ENCODE results near the gene ULK3. TPM values are rescaled to one million over a fixed set of nuclear protein-coding genes. Genes with fewer than 3 reads are reported as not detected.

Gene ULK3
- polyA plus RNA-seq, 2 of the 4 experiments (the other 2 are of a cell fraction) = 28.1 to 48.9 TPM

DNA sequence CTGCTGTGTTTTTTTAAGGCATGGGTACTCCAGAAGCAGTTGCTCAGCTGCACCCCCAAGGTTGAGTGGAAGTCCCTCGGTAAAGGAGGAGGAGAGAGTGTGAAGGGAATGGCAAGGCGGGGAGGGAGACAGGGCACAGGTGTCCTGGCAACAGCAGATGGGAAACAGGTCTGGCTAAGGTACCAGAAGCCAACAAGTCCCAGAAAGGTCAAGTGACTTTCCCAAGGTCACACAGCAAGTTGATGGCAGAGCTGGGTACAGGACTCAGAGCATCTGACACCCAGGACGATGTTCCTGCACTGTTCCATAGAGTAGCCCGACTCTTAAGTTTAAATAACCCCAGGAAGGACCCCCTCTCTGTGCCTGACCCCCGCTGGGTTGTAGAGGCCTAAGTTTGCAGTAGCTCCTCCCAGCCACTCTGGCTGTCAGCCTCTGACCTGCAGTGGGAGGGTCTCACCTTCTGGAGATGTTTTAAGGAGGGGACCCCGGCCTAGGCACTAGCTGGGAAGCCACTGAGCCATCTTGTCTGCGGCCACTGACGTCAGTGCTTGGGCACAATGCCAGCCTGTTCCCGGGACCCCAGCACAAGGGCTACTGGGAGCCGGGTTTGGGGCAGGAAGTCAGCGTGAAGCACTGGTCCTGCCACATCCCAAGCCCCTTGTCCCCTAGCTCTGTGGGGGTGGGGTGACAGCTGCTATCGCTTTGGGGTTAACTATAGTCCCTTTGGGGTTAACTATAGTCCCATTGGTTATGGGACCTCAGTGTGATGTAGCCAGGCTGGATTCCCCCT, 50.5 kb downstream of the ULK3 start:
- ATAC-seq (no peak), DNase-seq (ENCODE audit: low read depth in 1 of 2, low spot score in 1 of 2) (no peak), FAIRE-seq (no peak)
- Histone ChIP-seq H3K4me1 (peaks cover 17% of the 10 kb centered on the region; the same call in 1 of the 3 replicates), H3K4me3 (no peak overlapping the region), H3K27ac (no peak overlapping the region), H3K9me3 (no peaks in the 10 kb centered on the region), H3K4me2 (no peak overlapping the region)
- WGBS (ENCODE audit: missing lambda C conversion rate) = 91% methylated on average over 10 of the region's 12 CpGs
- no peak for TF ChIP-seq ZFP36 (IDR thresholded peaks at IDR 0.05; ENCODE audit: borderline replicate concordance, partially characterized antibody)
- CTCF ChIA-PET = interaction anchor here (1.6 to 66.7 kb wide), 4 partner anchors 2 to 158 kb away, joined by 5 to 1908 read pairs (median 961); partner anchors contain the start of genes CPLX3, CSK, LMAN1L and ULK3
- POLR2A ChIA-PET = interaction anchor here (0.5 kb wide), 1 partner anchor 80 kb away, joined by 5 read pairs; no protein-coding TSS in a partner anchor

DNA sequence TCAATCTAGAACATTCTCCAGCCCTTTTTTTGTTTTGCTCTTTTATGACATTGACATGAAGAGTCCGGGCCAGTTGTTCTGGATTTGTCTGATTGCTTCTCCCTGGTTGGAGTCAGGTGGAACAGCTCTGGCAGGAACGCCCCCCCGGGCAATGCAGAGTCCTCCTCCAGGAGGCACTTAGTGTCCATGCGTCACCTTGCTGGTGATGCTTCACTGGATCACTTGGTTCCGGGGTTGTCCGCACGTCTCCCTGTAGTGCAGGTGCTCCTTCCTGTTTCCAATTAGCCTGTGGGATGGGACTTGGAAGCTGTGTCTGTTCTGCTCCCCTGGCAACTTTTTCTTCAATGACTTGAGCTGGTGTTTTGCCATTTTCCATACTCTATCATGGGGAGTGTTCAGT, 51.3 kb downstream of the ULK3 start:
- WGBS (ENCODE audit: missing lambda C conversion rate) = 84% methylated on average over 7 of the region's 7 CpGs
- ATAC-seq (no peak), FAIRE-seq (no peak), DNase-seq (ENCODE audit: low read depth in 1 of 2, low spot score in 1 of 2) (no peak)
- H3K9me3 ChIP-seq = no peaks in the 10 kb centered on the region
- TF ChIP-seq POLR2A (IDR thresholded peaks at IDR 0.05; ENCODE audit: low read length) (no peak), BHLHE40 (IDR thresholded peaks at IDR 0.05; ENCODE audit: low read depth, low read length) (no peak), RARB (CRISPR knock-in tag; IDR thresholded peaks at IDR 0.05) (no peak), ESRRA (IDR thresholded peaks at IDR 0.05; ENCODE audit: borderline replicate concordance, low read length) (no peak), FOSL2 (IDR thresholded peaks at IDR 0.05) (no peak), FOSL2 (CRISPR knock-in tag; IDR thresholded peaks at IDR 0.05) (no peak), GATA3 (IDR thresholded peaks at IDR 0.05; ENCODE audit: borderline replicate concordance) (no peak), RNF2 (IDR thresholded peaks at IDR 0.05; ENCODE audit: borderline replicate concordance, low read depth) (no peak), FOSB (CRISPR knock-in tag; IDR thresholded peaks at IDR 0.05) (no peak), KDM5A (IDR thresholded peaks at IDR 0.05) (no peak), TFCP2L1 (CRISPR knock-in tag; IDR thresholded peaks at IDR 0.05) (no peak), HEYL (CRISPR knock-in tag; IDR thresholded peaks at IDR 0.05) (no peak), ZSCAN20 (CRISPR knock-in tag; IDR thresholded peaks at IDR 0.05) (no peak), CHD2 (IDR thresholded peaks at IDR 0.05; ENCODE audit: low read length, partially characterized antibody) (no peak)
- TF ChIP-seq, protein P1, sequence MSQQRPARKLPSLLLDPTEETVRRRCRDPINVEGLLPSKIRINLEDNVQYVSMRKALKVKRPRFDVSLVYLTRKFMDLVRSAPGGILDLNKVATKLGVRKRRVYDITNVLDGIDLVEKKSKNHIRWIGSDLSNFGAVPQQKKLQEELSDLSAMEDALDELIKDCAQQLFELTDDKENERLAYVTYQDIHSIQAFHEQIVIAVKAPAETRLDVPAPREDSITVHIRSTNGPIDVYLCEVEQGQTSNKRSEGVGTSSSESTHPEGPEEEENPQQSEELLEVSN (IDR thresholded peaks at IDR 0.05; ENCODE audit: borderline replicate concordance, low read depth) = no peak
- ChIA-PET CTCF (interaction anchor here (2.9 to 66.7 kb wide), 3 partner anchors 1 to 157 kb away, joined by 14 to 1908 read pairs (median 1908); partner anchors contain the start of genes CPLX3, CSK, LMAN1L and ULK3), POLR2A (no interaction called here)
- no peak overlapping the region for H3K27ac ChIP-seq
- peaks cover 17% of the 10 kb centered on the region; the same call in 1 of the 3 replicates for H3K4me1 ChIP-seq
- H3K4me2 ChIP-seq = no peak overlapping the region
- no peak overlapping the region for H3K4me3 ChIP-seq

DNA sequence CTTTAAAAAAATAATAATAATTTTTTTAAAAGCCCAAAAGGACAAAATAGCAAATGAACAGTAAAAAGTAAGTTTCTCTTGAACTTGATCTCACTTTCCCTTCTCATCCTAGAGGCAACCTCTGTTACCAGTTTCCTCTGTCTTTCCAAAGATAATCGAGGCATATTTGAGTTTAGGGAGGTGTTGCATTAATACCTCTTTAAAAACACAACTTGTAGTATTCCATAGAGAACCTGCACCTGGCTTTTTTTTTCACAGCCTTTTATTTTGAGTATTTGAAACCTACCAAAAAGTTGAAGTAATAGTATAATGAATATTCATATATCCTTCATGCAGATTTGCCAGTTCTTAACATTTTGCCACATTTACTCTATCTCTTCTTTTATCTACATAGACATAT, 51.9 kb downstream of the ULK3 start:
- ChIA-PET POLR2A (no interaction called here), CTCF (interaction anchor here (65.6 to 66.7 kb wide), 2 partner anchors 0 to 28 kb away, joined by 1908 read pairs; partner anchors contain the start of genes CPLX3, CSK, LMAN1L and ULK3)
- H3K4me3 ChIP-seq = no peak overlapping the region
- WGBS (ENCODE audit: missing lambda C conversion rate) = 56% methylated on average over 1 of the region's 1 CpG
- DNase-seq (ENCODE audit: low read depth in 1 of 2, low spot score in 1 of 2) (no peak), ATAC-seq (no peak), FAIRE-seq (no peak)
- H3K9me3 ChIP-seq = no peaks in the 10 kb centered on the region
- no peak overlapping the region for H3K4me2 ChIP-seq
- TF ChIP-seq EHF (CRISPR knock-in tag; IDR thresholded peaks at IDR 0.05) = no peak
- TF ChIP-seq TP53 (CRISPR knock-in tag; IDR thresholded peaks at IDR 0.05) = no peak
- TF ChIP-seq, protein P2, sequence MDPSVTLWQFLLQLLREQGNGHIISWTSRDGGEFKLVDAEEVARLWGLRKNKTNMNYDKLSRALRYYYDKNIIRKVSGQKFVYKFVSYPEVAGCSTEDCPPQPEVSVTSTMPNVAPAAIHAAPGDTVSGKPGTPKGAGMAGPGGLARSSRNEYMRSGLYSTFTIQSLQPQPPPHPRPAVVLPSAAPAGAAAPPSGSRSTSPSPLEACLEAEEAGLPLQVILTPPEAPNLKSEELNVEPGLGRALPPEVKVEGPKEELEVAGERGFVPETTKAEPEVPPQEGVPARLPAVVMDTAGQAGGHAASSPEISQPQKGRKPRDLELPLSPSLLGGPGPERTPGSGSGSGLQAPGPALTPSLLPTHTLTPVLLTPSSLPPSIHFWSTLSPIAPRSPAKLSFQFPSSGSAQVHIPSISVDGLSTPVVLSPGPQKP (IDR thresholded peaks at IDR 0.05; ENCODE audit: low read depth, low read length) = no peak
- TF ChIP-seq, protein P3, sequence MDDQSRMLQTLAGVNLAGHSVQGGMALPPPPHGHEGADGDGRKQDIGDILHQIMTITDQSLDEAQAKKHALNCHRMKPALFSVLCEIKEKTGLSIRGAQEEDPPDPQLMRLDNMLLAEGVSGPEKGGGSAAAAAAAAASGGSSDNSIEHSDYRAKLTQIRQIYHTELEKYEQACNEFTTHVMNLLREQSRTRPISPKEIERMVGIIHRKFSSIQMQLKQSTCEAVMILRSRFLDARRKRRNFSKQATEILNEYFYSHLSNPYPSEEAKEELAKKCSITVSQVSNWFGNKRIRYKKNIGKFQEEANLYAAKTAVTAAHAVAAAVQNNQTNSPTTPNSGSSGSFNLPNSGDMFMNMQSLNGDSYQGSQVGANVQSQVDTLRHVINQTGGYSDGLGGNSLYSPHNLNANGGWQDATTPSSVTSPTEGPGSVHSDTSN (IDR thresholded peaks at IDR 0.05) = no peak
- no peak for TF ChIP-seq BHLHE40 (IDR thresholded peaks at IDR 0.05; ENCODE audit: low read depth, low read length)
- no peak for TF ChIP-seq HOXB13 (CRISPR knock-in tag; IDR thresholded peaks at IDR 0.05; ENCODE audit: low read depth)
- no peak for TF ChIP-seq CEBPB (IDR thresholded peaks at IDR 0.05)
- TF ChIP-seq POLR2AphosphoS2 (conservative IDR thresholded peaks at IDR 0.05; ENCODE audit: low read length) = no peak
- no peak for TF ChIP-seq MAFK (IDR thresholded peaks at IDR 0.05; ENCODE audit: partially characterized antibody)
- TF ChIP-seq ZC3H11A (IDR thresholded peaks at IDR 0.05) = no peak
- no peak overlapping the region for H3K27ac ChIP-seq
- H3K4me1 ChIP-seq = peaks cover 17% of the 10 kb centered on the region; the same call in 1 of the 3 replicates
